ENCODE measurements around the gene OR7G2.

DNA sequence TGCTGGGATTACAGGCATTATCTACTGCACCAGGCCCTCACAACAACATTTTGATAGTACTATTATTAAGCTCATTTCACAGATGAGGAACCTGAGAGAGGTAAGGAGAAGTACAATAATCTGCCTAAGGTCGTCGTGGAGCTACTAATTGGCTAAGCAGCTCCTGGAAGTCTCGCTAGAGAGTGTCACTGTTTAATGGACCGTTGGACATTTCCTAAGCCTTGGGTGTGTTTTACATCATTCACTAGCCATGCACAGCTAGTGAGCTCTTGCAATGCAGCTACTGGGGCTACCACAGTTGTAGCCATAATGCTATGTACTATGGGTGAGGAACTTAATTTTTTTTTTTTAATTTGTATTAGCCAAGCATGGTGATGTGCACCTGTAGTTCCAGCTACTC, 54.4 kb downstream of the OR7G2 start:
- TF ChIP-seq, protein P1, sequence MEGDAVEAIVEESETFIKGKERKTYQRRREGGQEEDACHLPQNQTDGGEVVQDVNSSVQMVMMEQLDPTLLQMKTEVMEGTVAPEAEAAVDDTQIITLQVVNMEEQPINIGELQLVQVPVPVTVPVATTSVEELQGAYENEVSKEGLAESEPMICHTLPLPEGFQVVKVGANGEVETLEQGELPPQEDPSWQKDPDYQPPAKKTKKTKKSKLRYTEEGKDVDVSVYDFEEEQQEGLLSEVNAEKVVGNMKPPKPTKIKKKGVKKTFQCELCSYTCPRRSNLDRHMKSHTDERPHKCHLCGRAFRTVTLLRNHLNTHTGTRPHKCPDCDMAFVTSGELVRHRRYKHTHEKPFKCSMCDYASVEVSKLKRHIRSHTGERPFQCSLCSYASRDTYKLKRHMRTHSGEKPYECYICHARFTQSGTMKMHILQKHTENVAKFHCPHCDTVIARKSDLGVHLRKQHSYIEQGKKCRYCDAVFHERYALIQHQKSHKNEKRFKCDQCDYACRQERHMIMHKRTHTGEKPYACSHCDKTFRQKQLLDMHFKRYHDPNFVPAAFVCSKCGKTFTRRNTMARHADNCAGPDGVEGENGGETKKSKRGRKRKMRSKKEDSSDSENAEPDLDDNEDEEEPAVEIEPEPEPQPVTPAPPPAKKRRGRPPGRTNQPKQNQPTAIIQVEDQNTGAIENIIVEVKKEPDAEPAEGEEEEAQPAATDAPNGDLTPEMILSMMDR (IDR thresholded peaks at IDR 0.05) = no peak
- TF ChIP-seq POLR2A (IDR thresholded peaks at IDR 0.05) = no peak
